ENCODE data around the gene SLC22A17.
"Not testable (repeated sequence)": the region's sequence is repeated elsewhere in the genome, so short reads cannot be mapped to it uniquely, and the experiment has no call there.

The SLC22A17 gene

DNA sequence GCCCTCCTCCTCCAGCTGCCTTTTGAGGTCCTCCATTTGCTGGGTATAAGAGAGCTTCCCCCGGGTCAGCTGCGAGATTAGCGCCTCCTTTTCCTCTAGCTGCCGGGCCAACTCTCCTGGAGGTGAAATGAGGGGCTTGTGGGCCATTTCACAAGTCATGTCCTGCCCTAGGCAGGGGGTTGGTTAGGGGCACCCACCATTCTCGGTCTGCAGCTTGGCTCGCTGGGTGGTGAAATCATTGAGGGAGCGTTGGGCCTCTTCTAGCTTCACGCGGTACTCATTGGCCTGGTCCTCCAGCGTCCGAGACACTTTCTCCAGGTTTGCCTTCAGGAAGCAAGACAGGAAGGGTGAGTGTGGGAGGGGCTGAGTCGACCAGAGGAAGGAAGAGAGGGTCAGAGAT, 36.7 kb upstream of the SLC22A17 start:
- H3K36me3 ChIP-seq (ENCODE audit: control insufficient read depth, insufficient read depth, low read length): no peaks in the 10 kb centered on the region
- no CpG with 5 or more reads among the region's 12 CpGs for WGBS (ENCODE audit: insufficient coverage, insufficient read length)

DNA sequence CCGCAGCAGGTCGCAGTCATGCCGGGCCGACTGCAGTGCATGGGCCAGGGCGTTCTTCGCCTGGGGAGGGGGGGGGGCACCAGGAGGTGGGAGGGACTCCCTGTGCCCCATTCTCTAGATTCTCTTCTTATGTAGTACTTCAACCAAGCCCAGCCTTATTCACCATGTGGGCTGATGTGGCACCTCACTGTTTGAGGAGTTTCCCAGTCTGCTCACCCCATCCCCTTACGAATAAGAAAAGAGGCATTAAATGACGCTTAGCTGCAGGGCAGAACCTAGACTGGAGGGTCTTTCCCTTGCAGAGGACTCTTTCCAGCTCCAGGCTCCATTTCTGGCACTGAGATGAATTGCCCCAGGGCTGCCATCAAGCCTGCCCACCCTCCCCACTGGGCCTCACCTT, 36.3 kb upstream of the SLC22A17 start:
- no peaks in the 10 kb centered on the region for H3K36me3 ChIP-seq (ENCODE audit: control insufficient read depth, insufficient read depth, low read length)
- no peak overlapping the region for H3K27ac ChIP-seq (ENCODE audit: low read length)
- H3K9me3 ChIP-seq (ENCODE audit: control insufficient read depth, insufficient read depth, low read length): no peaks in the 10 kb centered on the region
- no peak overlapping the region for H3K4me3 ChIP-seq (ENCODE audit: low read length)
- DNase-seq (ENCODE audit: low read depth, low spot score): no peak
- WGBS (ENCODE audit: insufficient coverage, insufficient read length): no CpG with 5 or more reads among the region's 8 CpGs
- no peaks in the 10 kb centered on the region for H3K27me3 ChIP-seq (ENCODE audit: control insufficient read depth, insufficient read depth, low read length)
- H3K4me1 ChIP-seq (ENCODE audit: control insufficient read depth, insufficient read depth, low read length): peaks cover 6% of the 10 kb centered on the region; the same call in 1 of the 2 replicates

More for the DNA sequence above, 36.7 kb upstream of the SLC22A17 start:
- Histone ChIP-seq H3K27me3 (ENCODE audit: control insufficient read depth, insufficient read depth, low read length) (no peaks in the 10 kb centered on the region), H3K27ac (ENCODE audit: low read length) (no peak overlapping the region), H3K9me3 (ENCODE audit: control insufficient read depth, insufficient read depth, low read length) (no peaks in the 10 kb centered on the region), H3K4me1 (ENCODE audit: control insufficient read depth, insufficient read depth, low read length) (peaks cover 6% of the 10 kb centered on the region; the same call in 1 of the 2 replicates), H3K4me3 (ENCODE audit: low read length) (no peak overlapping the region)
- DNase-seq (ENCODE audit: low read depth, low spot score): no peak

DNA sequence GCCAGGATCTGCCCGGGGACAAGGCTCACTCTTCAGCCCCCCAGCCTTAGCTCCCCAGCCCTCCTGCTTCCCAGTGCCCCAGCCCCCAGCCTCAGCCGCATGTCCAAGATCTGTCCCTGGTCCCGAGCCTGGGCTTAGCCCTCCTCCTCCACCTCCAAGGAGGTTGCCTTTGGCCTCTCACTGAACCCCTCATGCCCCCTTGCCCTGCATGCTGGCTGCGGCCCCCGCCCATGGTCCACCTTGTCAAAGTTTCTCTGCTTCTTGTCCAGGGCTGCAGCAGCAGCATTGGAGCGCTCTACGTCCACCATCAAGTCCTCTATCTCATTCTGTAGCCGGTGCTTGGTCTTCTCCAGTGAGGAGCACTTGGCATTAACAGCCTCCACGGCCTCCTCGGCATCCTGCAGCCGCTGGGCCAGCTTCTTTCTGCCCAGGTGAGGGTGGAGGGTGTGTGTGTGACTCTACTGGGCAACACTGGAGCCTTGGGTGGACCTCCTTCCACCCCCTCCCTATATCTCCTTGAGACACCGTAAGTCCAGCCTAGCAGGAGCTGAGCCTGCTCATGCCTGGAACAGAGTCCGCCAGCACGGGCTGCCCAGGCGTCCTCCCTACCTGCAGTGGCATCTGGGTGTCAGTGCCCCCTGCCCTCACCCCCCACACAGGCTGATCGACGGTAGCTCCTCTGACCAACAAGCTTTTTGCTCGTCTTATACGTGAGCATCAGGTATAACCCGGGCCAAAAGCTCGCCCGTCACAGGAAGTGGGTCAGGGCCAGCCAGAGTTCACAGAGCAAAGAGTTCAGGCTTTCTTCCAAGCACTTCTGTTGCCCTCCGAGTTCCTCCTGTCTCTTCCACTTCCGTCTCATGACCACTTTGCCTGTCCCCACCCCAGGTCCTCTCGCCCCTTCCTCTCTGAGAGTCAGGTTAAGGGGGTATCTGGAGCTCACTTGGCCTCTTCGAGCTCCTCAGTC, 35.5 kb upstream of the SLC22A17 start:
- no CpG with 5 or more reads among the region's 26 CpGs for WGBS (ENCODE audit: insufficient coverage, insufficient read length)
- H3K4me1 ChIP-seq (ENCODE audit: control insufficient read depth, insufficient read depth, low read length): peaks cover 6% of the 10 kb centered on the region; the same call in 1 of the 2 replicates

DNA sequence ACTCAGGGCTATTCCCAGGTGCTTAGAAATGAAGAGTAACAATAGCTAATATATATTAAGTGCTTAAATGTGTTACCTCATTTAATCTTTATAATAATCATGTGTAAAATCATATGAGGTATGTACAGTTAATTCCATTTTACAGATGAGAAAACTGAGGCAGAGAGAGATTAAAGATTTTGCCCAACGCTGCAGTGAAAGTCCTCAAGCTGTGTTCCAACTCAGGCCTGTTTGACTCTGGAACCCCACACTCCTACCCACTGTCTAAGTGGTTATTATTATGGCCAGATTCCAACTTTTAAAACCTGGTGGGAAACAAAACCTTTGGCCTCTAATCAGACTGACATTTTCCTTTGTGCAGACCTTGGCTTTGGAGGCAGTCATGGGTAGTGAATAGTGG, 34.3 kb upstream of the SLC22A17 start:
- WGBS (ENCODE audit: insufficient coverage, insufficient read length): no CpG with 5 or more reads among the region's 1 CpG
- Histone ChIP-seq H3K36me3 (ENCODE audit: control insufficient read depth, insufficient read depth, low read length) (no peaks in the 10 kb centered on the region), H3K4me3 (ENCODE audit: low read length) (no peak overlapping the region), H3K9me3 (ENCODE audit: control insufficient read depth, insufficient read depth, low read length) (no peaks in the 10 kb centered on the region), H3K27ac (ENCODE audit: low read length) (no peak overlapping the region), H3K4me1 (ENCODE audit: control insufficient read depth, insufficient read depth, low read length) (peaks cover 6% of the 10 kb centered on the region; the same call in 1 of the 2 replicates), H3K27me3 (ENCODE audit: control insufficient read depth, insufficient read depth, low read length) (no peaks in the 10 kb centered on the region)
- no peak for DNase-seq (ENCODE audit: low read depth, low spot score)

More for the DNA sequence above, 35.5 kb upstream of the SLC22A17 start:
- H3K36me3 ChIP-seq (ENCODE audit: control insufficient read depth, insufficient read depth, low read length): no peaks in the 10 kb centered on the region
- no peak for DNase-seq (ENCODE audit: low read depth, low spot score)
- H3K27ac ChIP-seq (ENCODE audit: low read length): no peak overlapping the region
- no peaks in the 10 kb centered on the region for H3K27me3 ChIP-seq (ENCODE audit: control insufficient read depth, insufficient read depth, low read length)
- H3K4me3 ChIP-seq (ENCODE audit: low read length): no peak overlapping the region
- no peaks in the 10 kb centered on the region for H3K9me3 ChIP-seq (ENCODE audit: control insufficient read depth, insufficient read depth, low read length)

DNA sequence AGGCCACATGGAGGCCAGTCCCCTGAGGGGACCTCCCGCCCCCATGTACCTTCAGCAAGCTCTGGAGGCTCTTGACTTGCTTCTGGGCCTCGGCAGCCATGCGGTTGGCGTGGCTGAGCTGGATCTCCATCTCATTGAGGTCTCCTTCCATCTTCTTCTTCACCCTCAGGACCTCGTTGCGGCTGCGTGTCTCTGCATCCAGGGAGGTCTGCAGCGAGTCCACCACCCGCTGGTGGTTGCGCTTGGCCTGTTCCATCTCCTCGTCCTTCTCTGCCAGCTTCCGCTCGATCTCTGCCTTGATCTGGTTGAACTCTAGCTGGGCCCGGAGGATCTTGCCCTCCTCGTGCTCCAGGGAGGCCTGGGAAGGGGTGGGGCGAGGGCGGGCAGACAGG, 33.6 kb upstream of the SLC22A17 start:
- not testable (repeated sequence) for H3K27me3 ChIP-seq (ENCODE audit: control insufficient read depth, insufficient read depth, low read length); H3K36me3 ChIP-seq (ENCODE audit: control insufficient read depth, insufficient read depth, low read length); H3K27ac ChIP-seq (ENCODE audit: low read length); H3K4me1 ChIP-seq (ENCODE audit: control insufficient read depth, insufficient read depth, low read length); H3K4me3 ChIP-seq (ENCODE audit: low read length); DNase-seq (ENCODE audit: low read depth, low spot score); H3K9me3 ChIP-seq (ENCODE audit: control insufficient read depth, insufficient read depth, low read length)
- WGBS (ENCODE audit: insufficient coverage, insufficient read length): no CpG with 5 or more reads among the region's 17 CpGs

DNA sequence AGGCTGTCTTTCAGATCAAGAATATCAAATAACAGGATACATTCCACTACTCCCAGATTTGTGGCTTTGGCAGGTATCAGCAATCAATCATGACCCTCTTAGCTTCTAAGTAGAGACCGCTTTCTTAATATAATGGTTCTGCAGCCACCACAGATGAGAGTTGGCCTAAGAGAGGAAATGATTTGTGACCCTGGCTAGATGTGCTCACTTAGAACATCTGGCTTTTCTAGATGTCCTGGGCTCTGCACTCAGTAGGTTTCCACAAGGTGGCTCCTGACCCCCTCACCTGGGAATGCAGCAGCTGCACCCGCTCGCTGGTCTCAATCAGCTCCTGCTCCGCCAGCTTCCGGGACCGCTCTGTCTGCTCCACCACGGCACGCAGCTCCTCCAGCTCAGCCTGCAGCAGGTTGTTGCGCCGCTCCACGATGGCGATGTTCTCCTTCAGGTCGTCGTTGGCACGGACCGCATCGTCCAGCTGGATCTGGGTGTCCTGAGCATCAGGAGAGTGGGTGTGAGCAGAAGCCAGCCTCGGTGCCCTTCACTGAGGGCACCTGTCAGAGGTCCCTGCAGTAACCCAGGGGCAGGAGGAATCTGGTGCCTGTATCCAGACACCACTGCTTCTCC, 33.1 kb upstream of the SLC22A17 start:
- Histone ChIP-seq H3K27ac (ENCODE audit: low read length) (no peak overlapping the region), H3K9me3 (ENCODE audit: control insufficient read depth, insufficient read depth, low read length) (no peaks in the 10 kb centered on the region), H3K4me3 (ENCODE audit: low read length) (no peak overlapping the region), H3K27me3 (ENCODE audit: control insufficient read depth, insufficient read depth, low read length) (no peaks in the 10 kb centered on the region), H3K36me3 (ENCODE audit: control insufficient read depth, insufficient read depth, low read length) (no peaks in the 10 kb centered on the region), H3K4me1 (ENCODE audit: control insufficient read depth, insufficient read depth, low read length) (peaks cover 6% of the 10 kb centered on the region; the same call in 1 of the 2 replicates)
- DNase-seq (ENCODE audit: low read depth, low spot score): no peak
- WGBS (ENCODE audit: insufficient coverage, insufficient read length): no CpG with 5 or more reads among the region's 18 CpGs

DNA sequence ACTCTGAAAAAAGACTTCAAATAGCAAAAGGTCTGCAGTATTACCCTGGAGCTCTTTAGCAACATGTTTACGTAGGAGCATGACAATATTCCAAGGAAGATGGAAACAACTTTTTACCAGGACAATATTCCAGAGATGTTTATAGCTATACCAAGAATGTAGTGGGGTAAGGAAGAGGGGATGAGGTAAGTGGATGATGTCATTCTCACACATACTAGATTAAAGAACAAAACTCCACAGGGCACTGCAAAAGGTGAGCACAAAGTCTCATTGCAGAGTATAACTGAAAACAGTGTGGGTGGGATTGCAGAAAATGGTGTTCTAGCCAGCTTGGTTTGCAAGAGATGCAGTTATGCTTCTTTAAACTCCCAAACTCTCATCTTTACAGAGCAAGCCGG, 32.6 kb upstream of the SLC22A17 start:
- Histone ChIP-seq H3K4me1 (ENCODE audit: control insufficient read depth, insufficient read depth, low read length) (peaks cover 6% of the 10 kb centered on the region; the same call in 1 of the 2 replicates), H3K4me3 (ENCODE audit: low read length) (no peak overlapping the region), H3K9me3 (ENCODE audit: control insufficient read depth, insufficient read depth, low read length) (no peaks in the 10 kb centered on the region), H3K36me3 (ENCODE audit: control insufficient read depth, insufficient read depth, low read length) (no peaks in the 10 kb centered on the region), H3K27me3 (ENCODE audit: control insufficient read depth, insufficient read depth, low read length) (no peaks in the 10 kb centered on the region), H3K27ac (ENCODE audit: low read length) (no peak overlapping the region)
- WGBS (ENCODE audit: insufficient coverage, insufficient read length): no CpG with 5 or more reads among the region's 2 CpGs
- no peak for DNase-seq (ENCODE audit: low read depth, low spot score)

DNA sequence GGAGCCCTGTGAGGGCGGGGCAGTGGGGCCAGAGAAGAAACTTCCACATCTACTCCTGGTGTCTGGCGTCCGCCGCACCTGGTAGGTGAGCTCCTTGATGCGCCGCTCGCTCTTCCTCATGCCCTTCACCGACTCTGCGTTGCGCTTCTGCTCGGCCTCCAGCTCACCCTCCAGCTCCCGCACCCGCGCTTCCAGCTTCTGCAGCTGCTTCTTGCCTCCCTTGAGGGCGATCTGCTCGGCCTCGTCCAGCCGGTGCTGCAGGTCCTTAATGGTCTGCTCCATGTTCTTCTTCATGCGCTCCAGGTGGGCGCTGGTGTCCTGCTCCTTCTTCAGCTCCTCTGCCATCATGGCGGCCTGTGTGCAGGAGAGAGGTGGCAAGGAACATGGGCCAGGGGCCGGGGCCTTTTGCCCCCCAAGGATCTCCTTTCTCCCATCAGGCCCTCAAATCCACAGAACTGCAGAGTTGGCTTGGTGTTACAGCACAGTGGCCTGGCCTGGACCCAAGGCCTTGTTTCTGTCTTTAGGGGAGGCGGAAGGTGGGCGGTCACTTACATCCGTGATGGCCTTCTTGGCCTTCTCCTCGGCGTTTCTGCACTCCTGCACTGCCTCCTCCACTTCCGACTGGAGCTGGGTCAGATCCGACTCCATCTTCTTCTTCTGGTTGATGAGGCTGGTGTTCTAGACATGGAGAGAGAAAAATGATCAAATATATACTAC, 31.8 kb upstream of the SLC22A17 start:
- H3K27ac ChIP-seq (ENCODE audit: low read length): no peak overlapping the region
- no CpG with 5 or more reads among the region's 29 CpGs for WGBS (ENCODE audit: insufficient coverage, insufficient read length)
- H3K4me1 ChIP-seq (ENCODE audit: control insufficient read depth, insufficient read depth, low read length): peaks cover 6% of the 10 kb centered on the region; the same call in 1 of the 2 replicates
- no peaks in the 10 kb centered on the region for H3K36me3 ChIP-seq (ENCODE audit: control insufficient read depth, insufficient read depth, low read length)
- H3K27me3 ChIP-seq (ENCODE audit: control insufficient read depth, insufficient read depth, low read length): no peaks in the 10 kb centered on the region
- H3K9me3 ChIP-seq (ENCODE audit: control insufficient read depth, insufficient read depth, low read length): no peaks in the 10 kb centered on the region
- DNase-seq (ENCODE audit: low read depth, low spot score): no peak
- no peak overlapping the region for H3K4me3 ChIP-seq (ENCODE audit: low read length)

DNA sequence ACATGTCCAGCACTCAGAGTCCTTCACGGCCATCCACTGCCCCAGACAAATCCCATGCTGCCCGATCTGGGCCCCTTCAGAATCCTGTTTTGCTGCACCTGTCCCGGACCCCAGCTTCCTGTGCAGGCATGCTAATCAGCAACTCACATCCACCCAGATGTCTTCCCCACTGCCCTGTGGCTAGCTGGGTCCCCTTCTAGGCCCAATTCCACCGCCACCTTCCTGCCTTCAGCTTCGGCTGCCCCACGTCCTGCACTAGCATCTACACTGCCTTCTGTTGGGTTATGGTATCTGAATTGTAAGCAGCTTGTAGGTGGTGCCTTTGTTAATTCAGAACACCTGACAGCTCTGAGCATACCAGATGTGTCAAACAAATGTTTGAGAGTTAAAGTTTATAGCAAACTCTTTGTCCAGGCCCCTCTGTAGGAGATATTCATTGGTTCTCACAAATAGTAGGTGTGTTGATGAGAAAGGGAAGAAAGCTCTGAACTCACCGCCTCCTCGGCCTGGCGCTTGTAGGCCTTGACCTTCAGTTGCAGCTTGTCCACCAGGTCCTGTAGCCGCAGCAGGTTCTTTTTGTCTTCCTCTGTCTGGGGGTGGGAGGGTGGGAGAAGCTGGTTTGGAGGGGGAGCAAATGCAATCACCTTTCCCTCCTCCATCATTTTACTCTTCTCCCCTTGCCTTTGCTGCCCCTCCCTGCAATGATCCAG, 30.2 kb upstream of the SLC22A17 start:
- Histone ChIP-seq H3K27ac (ENCODE audit: low read length) (no peak overlapping the region), H3K4me1 (ENCODE audit: control insufficient read depth, insufficient read depth, low read length) (no peaks in the 10 kb centered on the region), H3K27me3 (ENCODE audit: control insufficient read depth, insufficient read depth, low read length) (no peaks in the 10 kb centered on the region), H3K36me3 (ENCODE audit: control insufficient read depth, insufficient read depth, low read length) (no peaks in the 10 kb centered on the region), H3K4me3 (ENCODE audit: low read length) (no peak overlapping the region), H3K9me3 (ENCODE audit: control insufficient read depth, insufficient read depth, low read length) (no peaks in the 10 kb centered on the region)
- DNase-seq (ENCODE audit: low read depth, low spot score): no peak
- no CpG with 5 or more reads among the region's 10 CpGs for WGBS (ENCODE audit: insufficient coverage, insufficient read length)

DNA sequence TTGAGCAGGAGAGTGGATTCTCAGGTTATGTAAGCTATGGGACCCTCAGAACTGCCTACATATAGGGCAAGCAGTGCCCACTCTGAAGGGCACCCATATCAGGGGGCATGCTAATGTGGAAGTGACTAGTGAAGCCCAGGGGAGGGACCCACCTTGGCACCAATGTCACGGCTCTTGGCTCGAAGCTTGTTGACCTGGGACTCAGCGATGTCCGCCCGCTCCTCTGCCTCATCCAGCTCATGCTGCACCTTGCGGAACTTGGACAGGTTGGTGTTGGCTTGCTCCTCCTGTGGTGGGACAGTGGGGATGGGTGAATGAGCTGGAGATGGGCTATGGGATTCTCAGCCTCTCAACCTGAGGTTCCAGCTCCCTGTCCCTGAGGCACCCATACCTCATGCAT, 29.6 kb upstream of the SLC22A17 start:
- Histone ChIP-seq H3K27me3 (ENCODE audit: control insufficient read depth, insufficient read depth, low read length) (no peaks in the 10 kb centered on the region), H3K9me3 (ENCODE audit: control insufficient read depth, insufficient read depth, low read length) (no peaks in the 10 kb centered on the region), H3K36me3 (ENCODE audit: control insufficient read depth, insufficient read depth, low read length) (no peaks in the 10 kb centered on the region), H3K4me1 (ENCODE audit: control insufficient read depth, insufficient read depth, low read length) (no peaks in the 10 kb centered on the region), H3K4me3 (ENCODE audit: low read length) (no peak overlapping the region), H3K27ac (ENCODE audit: low read length) (no peak overlapping the region)
- WGBS (ENCODE audit: insufficient coverage, insufficient read length): no CpG with 5 or more reads among the region's 6 CpGs
- DNase-seq (ENCODE audit: low read depth, low spot score): no peak

Measured in iPS DF 6.9 (cell line).